ENCODE results near the gene C14orf119.

The C14orf119 gene

DNA sequence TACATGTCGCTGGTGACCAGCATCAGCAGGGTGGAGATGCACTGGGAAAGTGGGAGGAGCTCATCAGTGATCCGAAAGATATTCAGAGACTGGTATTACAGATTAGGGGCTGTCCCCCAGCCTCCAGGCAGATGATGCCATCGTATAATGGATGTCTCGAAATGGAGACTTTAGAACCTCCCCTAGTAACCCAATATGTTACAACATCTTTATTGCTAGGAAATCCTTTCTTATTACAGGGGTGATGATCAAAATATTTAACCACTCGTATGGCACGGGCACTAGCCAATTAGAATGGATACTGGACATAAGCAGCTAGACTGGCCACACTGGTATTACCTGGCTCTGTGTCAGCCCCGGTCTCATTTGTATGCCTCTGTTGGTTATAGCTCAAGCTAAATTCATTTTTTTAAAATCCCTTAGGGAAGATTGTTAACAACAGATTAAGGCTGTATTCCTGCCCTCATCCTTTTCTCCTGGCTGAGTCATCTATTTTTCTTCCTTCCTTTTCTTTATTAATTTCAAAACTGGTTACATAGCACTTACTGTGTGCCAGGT is 34.5 kb downstream of the C14orf119 start:
- Histone ChIP-seq H3K9ac (ENCODE audit: low read length) (no peak overlapping the region), H3K9me3 (ENCODE audit: low read length) (no peaks in the 10 kb centered on the region), H3K27me3 (ENCODE audit: insufficient read depth, low read length) (no peaks in the 10 kb centered on the region; the same call in 1 of the 2 replicates), H2AFZ (ENCODE audit: low read length) (no peak overlapping the region), H3K36me3 (ENCODE audit: insufficient read depth, low read length) (no peaks in the 10 kb centered on the region), H3K79me2 (ENCODE audit: insufficient read depth, low read length) (no peaks in the 10 kb centered on the region), H3F3A (ENCODE audit: insufficient read depth, low read length) (no peaks in the 10 kb centered on the region), H3K4me3 (ENCODE audit: low read depth, low read length, poor library complexity, severe bottlenecking) (no peak overlapping the region), H3K27ac (ENCODE audit: low read depth, low read length, poor library complexity, severe bottlenecking) (no peak overlapping the region), H4K20me1 (ENCODE audit: insufficient read depth, low read length) (no peaks in the 10 kb centered on the region), H3K9me2 (ENCODE audit: low read depth, low read length) (no peaks in the 10 kb centered on the region), H3K4me1 (ENCODE audit: insufficient read depth, low read length, severe bottlenecking) (no peaks in the 10 kb centered on the region), H3K4me2 (ENCODE audit: low read length) (no peak overlapping the region)
- no peak for TF ChIP-seq EZH2 (IDR thresholded peaks at IDR 0.05; ENCODE audit: borderline replicate concordance, low read length)
- TF ChIP-seq, protein P1, sequence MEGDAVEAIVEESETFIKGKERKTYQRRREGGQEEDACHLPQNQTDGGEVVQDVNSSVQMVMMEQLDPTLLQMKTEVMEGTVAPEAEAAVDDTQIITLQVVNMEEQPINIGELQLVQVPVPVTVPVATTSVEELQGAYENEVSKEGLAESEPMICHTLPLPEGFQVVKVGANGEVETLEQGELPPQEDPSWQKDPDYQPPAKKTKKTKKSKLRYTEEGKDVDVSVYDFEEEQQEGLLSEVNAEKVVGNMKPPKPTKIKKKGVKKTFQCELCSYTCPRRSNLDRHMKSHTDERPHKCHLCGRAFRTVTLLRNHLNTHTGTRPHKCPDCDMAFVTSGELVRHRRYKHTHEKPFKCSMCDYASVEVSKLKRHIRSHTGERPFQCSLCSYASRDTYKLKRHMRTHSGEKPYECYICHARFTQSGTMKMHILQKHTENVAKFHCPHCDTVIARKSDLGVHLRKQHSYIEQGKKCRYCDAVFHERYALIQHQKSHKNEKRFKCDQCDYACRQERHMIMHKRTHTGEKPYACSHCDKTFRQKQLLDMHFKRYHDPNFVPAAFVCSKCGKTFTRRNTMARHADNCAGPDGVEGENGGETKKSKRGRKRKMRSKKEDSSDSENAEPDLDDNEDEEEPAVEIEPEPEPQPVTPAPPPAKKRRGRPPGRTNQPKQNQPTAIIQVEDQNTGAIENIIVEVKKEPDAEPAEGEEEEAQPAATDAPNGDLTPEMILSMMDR (IDR thresholded peaks at IDR 0.05; ENCODE audit: low read length): no peak

DNA sequence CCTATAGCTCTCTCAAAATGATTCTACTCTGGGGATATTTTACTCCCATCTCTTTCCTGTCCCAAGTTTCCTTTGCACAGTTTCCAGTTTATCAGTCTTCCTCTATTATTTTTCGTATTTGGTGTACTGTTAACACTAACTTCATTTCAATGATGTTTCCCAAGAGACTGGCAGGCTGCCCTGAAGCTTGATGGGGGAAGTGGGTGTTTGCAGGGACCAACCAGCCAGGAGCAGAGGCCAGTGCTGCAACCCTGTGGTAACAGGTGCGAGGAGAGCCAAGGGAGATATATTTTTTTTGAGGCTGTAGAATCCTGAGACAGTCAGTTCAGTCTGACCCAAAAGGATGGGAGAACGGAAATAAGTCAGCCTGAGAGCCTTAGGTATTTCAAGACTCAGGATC is 35.6 kb downstream of the C14orf119 start:
- Histone ChIP-seq H3K4me3 (ENCODE audit: low read depth, low read length, poor library complexity, severe bottlenecking) (no peak overlapping the region), H3K9me3 (ENCODE audit: low read length) (no peaks in the 10 kb centered on the region), H3F3A (ENCODE audit: insufficient read depth, low read length) (no peaks in the 10 kb centered on the region), H2AFZ (ENCODE audit: low read length) (no peak overlapping the region), H3K27me3 (ENCODE audit: insufficient read depth, low read length) (no peaks in the 10 kb centered on the region; the same call in 1 of the 2 replicates), H3K4me2 (ENCODE audit: low read length) (no peak overlapping the region), H4K20me1 (ENCODE audit: insufficient read depth, low read length) (no peaks in the 10 kb centered on the region), H3K9me2 (ENCODE audit: low read depth, low read length) (no peaks in the 10 kb centered on the region), H3K79me2 (ENCODE audit: insufficient read depth, low read length) (no peaks in the 10 kb centered on the region), H3K27ac (ENCODE audit: low read depth, low read length, poor library complexity, severe bottlenecking) (no peak overlapping the region), H3K36me3 (ENCODE audit: insufficient read depth, low read length) (no peaks in the 10 kb centered on the region), H3K4me1 (ENCODE audit: insufficient read depth, low read length, severe bottlenecking) (no peaks in the 10 kb centered on the region), H3K9ac (ENCODE audit: low read length) (no peak overlapping the region)
- TF ChIP-seq, protein P1 (IDR thresholded peaks at IDR 0.05; ENCODE audit: low read length): no peak

DNA sequence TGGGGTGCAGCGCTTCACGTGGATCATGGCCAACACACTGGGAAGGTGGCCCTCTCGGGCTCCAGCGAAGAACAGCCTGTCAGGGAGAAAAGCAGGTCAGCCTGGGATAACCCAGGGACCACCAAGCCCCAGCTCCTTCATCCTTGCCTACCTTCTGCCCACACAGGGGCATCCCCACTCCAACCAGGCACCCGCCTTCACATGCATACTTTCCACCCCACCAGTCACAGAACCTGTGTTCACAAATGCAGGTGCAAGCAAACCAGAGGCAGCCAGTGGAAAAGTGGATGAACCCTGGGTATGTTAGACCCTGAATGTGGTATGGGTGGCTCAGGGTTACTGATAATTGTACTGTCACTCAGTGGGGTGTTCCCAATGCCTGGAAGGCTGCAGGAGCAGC is 36.2 kb downstream of the C14orf119 start:
- Histone ChIP-seq H3K4me1 (ENCODE audit: insufficient read depth, low read length, severe bottlenecking) (no peaks in the 10 kb centered on the region), H3K79me2 (ENCODE audit: insufficient read depth, low read length) (no peaks in the 10 kb centered on the region), H3K27me3 (ENCODE audit: insufficient read depth, low read length) (peaks cover under 1% of the 10 kb centered on the region; the same call in 1 of the 2 replicates), H3K9me3 (ENCODE audit: low read length) (no peaks in the 10 kb centered on the region), H3K27ac (ENCODE audit: low read depth, low read length, poor library complexity, severe bottlenecking) (no peak overlapping the region), H3K9ac (ENCODE audit: low read length) (no peak overlapping the region), H3K4me3 (ENCODE audit: low read depth, low read length, poor library complexity, severe bottlenecking) (no peak overlapping the region), H3K4me2 (ENCODE audit: low read length) (no peak overlapping the region), H3K9me2 (ENCODE audit: low read depth, low read length) (no peaks in the 10 kb centered on the region), H2AFZ (ENCODE audit: low read length) (no peak overlapping the region), H3K36me3 (ENCODE audit: insufficient read depth, low read length) (no peaks in the 10 kb centered on the region), H4K20me1 (ENCODE audit: insufficient read depth, low read length) (no peaks in the 10 kb centered on the region), H3F3A (ENCODE audit: insufficient read depth, low read length) (no peaks in the 10 kb centered on the region)
- TF ChIP-seq EZH2 (IDR thresholded peaks at IDR 0.05; ENCODE audit: borderline replicate concordance, low read length): no peak
- TF ChIP-seq, protein P1 (IDR thresholded peaks at IDR 0.05; ENCODE audit: low read length): no peak
